ENCODE measurements around the gene SWI5. TPM values are rescaled to one million over a fixed set of nuclear protein-coding genes. Genes with fewer than 3 reads are reported as not detected.
"Not testable (repeated sequence)": the region's sequence is repeated elsewhere in the genome, so short reads cannot be mapped to it uniquely, and the experiment has no call there.

The SWI5 gene
- total RNA-seq (2014; rRNA removed; shearing (Covaris generic)), result 72.8 and 93.9 TPM in 2 replicates

DNA sequence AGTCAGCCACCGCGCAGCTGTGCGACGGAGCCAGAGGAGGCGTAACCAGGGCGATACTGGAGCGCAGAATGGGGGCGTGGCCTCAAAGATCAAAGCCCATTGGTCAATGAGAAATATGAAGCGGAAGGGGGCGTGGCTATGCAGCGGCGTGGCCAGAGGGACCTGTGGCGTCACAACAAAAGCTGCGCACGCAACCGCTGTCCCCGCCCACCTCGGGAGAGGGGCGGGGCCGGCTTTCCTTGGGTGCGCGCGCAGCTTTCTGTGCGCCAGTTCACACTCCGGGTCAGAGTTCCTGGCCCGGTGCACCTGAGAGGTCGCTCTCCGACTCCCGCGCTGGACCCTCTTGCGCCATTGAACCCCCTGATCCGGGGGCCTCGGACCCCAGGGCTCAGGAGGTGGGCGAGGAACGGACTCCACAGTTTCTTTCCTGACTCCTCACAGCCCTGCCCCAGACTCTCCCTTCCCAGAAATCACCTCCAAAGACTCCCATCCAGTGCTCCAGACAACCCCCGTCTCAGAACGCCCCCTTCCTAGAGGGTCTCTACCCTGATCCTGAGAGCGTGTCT lies at the start of gene SWI5:
Gene SWI5, plus strand, starts transcription at position 269 of the 566 bp plus-strand sequence.
- DNase-seq (ENCODE audit: low read depth), result peak; percentile 100

- DNase-seq (ENCODE audit: low read depth), result no peak
These were observed 49.7 kb upstream of the SWI5 start for GRCh38 chr9:128226412-128226801.

DNA sequence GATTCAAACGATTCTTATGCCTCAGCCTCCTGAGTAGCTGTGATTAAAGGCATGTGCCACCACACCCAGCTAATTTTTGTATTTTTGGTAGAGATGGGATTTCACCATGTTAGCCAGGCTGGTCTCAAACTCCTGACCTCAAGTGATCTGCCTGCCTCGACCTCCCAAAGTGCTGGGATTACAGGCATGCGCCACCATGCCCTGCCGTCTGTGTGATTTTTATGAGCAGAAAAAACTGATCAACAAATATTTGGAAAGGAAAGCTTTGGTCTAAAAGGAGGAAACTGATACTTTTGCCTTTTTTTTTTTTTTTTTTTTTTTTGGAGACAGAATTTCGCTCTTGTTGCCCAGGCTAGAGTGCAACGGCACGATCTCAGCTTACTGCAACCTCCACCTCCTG lies 45.2 kb upstream of the SWI5 start:
- not testable (repeated sequence) for DNase-seq (ENCODE audit: low read depth)

DNA sequence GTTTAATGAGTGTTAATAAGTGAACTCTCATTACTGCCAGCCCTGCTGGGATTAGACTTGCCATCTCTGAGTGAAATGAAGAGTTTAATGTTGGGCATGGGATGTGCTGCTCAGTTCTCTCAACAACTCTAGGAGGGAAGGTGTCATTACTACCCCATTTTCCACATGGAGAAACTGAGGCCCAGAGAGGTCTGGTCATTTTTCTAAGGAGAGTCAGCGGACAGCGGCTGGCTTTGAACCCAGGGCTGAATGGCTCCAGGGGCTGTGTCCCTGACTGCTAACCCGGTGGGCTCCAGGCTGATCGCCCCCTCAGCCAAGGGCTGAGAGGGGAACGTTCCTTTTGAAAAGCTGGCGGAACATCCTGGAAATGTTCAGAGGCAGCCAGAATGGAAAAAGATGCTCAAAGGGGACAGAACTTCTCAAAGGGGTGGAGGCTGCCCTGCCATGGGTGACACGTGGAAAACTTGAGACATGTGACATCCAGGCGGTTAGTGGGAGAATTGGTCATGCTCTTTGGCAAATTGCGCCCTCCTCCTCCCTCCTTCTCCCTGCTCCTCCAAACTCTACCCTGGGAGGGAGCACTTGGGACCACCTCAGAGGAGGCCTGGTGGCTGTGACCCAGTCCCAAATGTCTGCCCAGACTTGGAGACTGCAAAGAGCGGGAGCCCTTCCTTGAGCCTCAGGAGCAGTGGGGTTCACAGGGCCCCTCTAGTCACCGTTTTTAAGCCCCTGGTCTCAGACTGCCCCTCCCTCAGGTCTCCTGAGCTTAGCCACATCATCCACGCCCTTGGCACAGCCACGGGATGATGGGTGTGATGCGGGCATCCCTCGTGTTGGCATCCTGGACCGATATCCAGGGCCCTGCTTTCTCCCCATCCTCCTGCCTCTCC lies 44.2 kb upstream of the SWI5 start:
- DNase-seq (ENCODE audit: low read depth), result no peak

DNA sequence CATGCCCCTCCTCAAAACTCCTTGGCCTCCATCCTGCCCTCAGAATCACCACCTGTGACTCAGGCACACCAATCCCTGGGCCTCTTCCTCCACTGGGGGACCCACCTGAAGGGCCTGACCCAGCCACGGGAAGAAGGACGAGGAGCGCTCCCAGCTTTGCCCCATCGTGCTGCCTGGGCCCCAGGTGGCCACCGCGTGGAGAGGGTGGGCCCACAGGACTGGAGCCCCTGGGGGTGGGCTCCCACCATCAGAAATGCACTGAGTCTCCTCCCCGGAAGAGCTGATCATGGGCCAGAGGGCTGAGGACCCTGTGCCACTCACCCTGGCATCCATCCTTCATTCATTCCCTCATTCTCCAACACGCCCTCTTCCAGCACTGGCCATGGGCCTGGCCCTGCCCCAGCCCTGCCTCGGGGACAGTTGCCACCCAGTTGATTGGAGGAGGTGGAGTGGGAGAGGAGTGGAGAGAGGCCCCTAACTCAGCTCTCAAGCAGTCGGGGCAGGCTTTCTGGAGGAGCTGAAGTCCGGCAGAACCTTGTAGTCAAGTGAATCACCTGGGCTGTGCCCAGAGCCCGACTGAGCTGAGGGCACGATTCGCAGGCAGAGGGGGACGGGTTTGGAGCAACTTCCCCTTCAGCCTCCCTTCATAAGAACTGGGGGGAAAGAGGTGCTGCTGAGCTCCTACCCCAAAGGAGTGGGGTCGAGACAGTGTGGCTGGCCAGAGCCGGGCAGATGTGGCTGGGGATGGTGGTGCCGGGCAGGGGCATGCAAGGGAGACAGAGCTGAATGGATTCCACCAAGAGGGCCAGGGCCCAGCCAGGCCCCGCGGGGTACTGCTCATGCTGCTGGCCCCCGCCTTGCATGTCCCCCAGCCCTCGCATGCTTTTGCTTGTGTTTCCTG lies 43.3 kb upstream of the SWI5 start:
- DNase-seq (ENCODE audit: low read depth), result no peak

DNA sequence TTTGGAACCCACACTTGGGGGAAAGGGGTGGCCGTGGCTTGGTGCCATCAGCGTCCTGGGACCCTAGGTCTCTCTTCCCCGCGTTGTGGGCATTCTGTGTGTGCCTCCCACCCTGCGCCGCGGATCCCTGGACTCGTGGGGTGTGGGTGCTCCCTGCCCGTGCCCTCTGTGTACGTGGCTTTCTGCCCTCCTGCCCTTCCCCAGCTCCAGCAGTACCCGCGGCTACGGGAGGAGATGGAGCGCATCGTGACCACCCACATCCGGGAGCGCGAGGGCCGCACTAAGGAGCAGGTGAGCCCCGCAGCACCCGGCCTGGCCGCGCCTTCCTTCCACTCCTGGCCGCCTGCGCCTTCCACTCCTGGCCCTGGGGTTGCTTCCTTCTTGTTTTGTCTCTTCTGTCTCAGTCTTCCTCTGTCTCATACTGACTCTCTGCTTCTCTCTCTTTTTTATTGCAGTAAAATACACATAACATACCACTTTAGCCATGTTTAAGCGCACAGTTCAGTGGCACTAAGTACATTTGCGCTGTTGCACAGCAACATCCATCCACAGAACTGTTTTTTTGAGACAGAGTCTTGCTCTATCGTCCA lies 42.2 kb upstream of the SWI5 start:
- DNase-seq (ENCODE audit: low read depth), result no peak

DNA sequence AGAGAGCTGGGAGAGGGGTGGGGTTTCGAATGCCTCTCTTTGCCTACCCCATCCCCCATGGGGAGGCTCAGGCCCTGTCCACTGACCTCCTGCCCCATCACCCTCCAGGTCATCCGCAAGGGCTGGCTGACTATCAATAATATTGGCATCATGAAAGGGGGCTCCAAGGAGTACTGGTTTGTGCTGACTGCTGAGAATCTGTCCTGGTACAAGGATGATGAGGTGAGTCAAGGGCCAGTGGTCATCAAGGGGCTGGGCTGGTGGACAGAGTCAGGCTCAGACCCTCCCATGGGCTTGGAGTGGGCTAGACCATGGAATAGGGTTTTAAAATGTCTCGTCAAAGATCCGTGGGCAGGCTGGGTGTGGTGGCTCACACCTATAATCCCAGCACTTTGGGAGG lies 34.0 kb upstream of the SWI5 start:
- DNase-seq (ENCODE audit: low read depth), result no peak

DNA sequence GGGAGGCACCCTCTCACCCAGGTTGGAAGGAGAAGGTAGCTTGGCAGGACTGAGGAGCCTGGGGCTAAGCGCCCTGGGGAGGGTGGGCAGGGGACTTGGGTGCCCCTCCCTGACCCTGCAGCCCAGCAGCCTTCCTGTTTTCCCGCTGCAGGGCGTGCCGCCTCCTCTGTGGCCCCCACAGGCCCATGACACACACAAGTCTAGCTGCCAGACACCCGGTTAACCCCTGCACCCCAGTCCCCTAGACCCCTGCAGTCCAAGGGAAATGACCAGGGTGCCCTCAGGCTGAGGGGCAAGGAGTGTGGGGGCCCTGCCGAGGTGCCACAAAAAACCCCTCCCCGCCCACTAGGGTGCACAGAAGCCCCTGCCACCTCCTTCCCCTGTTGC lies 33.3 kb upstream of the SWI5 start:
- DNase-seq (ENCODE audit: low read depth), result no peak

GRCh38 chr9:128243215-128244018 lies 32.7 kb upstream of the SWI5 start:
- no peak for DNase-seq (ENCODE audit: low read depth)

- DNase-seq (ENCODE audit: low read depth), result no peak
These were observed 31.8 kb upstream of the SWI5 start for GRCh38 chr9:128244091-128244836.

- DNase-seq (ENCODE audit: low read depth), result peak; percentile 85
These were observed 31.2 kb upstream of the SWI5 start for GRCh38 chr9:128244837-128245231.

DNA sequence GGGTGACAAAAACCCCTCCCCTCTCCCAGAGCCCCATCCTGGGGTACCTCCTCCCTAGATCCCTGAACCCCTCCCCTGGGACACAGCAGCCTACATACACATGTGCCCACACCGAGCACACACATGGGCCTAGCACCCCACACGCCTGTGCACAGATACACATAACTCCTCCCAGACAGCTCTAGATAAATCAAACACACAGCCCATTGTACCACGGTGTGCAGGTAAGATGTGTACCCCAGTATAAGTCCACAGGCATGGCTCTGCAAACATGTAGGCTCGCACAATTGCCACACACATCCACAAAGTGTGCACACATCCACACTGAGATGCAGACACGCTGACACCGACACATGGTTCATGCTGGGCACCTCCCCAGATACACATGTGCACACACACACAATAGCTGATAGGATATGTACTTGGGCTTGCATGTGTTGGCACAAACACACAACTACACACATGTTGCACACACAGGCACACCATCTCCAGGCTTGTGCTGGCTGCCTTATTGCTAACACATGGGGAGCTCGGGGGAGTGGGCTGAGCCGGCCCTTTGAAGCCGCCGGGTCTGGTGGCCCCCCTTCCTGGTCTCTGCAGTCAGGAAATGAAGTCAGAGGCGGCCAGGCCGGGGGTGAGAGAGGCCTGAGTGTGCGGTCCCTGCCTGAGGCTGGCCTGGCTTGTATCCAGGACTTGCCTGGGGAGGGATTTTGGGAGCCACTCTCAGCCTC lies 30.5 kb upstream of the SWI5 start:
- peak; percentile 80 for DNase-seq (ENCODE audit: low read depth)

- DNase-seq (ENCODE audit: low read depth), result no peak
These were observed 29.6 kb upstream of the SWI5 start for GRCh38 chr9:128246471-128246870.

DNA sequence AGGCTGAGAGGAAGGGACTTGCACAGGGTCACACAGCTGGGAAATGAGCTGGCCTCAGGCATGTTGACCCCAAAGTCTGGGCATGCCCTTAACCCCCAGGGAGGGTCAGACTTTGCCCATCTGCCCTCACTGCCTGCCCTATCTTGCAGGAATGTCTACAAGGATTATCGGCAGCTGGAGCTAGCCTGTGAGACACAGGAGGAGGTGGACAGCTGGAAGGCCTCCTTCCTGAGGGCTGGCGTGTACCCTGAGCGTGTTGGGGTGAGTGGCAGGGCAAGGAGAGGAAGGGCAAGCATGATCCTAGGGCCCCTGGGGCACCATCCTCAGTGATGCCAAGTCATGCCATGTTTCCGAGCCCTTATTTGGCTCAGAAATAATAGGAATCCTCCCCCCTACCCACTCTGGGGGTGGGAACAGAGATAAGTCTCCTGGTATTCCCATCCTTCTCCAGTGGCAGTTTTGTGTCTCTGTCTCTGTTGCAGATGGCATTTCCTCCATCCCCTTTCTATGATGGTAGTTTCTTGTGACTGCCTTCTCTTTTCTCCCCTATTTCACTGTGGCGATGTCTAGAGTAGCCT lies 28.8 kb upstream of the SWI5 start:
- DNase-seq (ENCODE audit: low read depth), result no peak

DNA sequence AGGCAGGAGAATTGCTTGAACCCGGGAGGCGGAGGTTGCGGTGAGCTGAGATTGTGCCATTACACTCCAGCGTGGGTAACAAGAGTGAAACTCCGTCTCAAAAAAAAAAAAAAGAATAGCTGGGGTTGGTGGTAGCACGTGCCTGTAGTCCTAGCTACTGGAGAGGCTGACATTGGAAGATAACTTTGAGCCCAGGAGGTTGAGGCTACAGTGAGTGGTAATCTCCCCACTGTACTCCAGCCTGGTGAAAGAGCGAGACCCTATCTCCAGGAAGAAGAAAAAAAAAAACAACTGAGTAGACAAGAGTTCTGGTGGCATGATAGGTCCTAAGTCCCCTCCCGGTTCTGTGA lies 26.5 kb upstream of the SWI5 start:
- DNase-seq (ENCODE audit: low read depth), result no peak

DNA sequence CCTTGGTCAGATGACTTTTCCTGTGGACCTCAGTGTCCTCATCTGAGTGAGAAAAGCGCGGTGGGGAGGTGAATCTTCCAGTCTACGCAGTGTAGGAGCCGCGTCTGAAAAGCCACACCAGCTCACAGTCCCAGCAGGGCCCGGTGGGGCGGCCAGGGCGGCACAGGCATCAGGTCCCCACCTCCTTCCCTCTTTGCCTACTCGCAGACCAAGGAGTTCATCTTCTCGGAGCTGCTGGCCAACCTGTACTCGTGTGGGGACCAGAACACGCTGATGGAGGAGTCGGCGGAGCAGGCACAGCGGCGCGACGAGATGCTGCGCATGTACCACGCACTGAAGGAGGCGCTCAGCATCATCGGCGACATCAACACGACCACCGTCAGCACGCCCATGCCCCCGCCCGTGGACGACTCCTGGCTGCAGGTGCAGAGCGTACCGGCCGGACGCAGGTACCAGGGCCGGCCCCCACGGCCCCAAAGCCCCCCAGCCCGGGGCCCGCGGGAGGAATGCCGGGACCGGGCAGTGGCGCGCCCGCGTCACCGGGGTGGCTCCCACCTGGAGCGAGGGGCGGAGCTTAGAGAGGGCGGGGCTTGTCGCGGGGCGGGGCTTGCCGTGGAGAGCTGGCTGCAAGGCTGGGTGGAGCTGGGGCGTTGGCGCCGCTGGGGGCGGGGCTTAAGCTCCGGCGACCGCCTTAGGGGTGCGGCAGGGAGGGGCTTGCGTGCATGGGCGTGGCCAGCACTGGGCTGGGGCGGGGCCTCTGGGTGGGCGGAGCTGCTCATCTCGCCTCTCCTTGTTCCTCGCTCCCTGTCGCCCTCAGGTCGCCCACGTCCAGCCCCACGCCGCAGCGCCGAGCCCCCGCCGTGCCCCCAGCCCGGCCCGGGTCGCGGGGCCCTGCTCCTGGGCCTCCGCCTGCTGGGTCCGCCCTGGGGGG lies 25.9 kb upstream of the SWI5 start:
- DNase-seq (ENCODE audit: low read depth), result peak; percentile 80

DNA sequence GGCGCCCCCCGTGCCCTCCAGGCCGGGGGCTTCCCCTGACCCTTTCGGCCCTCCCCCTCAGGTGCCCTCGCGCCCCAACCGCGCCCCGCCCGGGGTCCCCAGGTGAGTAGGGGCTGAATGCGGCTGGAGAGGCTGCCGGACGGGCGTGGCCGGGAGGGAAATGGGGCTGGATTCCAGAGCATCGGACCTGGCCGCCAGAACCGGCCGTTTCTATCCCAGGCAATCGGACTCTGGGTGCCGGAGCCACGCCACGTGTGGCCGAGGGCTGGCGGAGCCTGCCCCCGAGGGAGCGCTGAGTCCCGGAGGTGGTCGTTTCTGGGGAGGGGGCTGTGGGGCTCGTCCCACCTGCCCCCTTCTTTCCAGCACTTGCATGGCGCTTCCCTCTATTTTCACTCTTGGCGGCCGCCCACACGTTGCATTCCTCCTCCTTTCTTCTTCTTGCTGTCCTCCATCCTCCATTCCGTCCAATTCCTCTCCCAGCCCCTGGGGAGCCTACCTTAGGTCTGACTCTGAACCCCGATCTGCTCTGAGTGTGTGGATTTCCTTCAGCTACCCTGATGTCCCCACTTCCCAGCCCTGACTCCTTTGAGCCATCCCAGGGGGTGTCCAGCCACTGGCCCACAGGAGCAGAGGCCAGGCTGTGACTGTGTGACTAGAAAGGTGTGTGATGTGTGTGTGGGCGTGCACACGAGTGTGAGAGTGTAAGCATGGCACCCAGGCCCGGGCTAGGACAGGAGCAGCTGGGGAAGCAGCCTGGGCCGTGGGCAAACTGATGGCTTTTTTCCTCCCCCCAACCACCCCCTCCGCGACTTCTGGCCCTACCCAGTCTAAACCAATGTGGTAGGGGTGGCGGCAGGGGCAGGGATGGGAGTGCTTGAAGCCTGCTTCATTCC lies 25.0 kb upstream of the SWI5 start:
- no peak for DNase-seq (ENCODE audit: low read depth)

Measured in Daoy (cell line).